WTC11 (cell line): ENCODE results near the gene CARMIL1.

Experiments used
- CREM ChIP-seq: sonication (generic); formaldehyde crosslinking; IDR thresholded peaks from 2 replicates; pipeline ENCODE4 v1.8.1; 2022; ENCODE audit warnings: mild to moderate bottlenecking, missing genetic modification reagents, moderate library complexity
- CTCF ChIP-seq: fragments of 200-600 bp; IDR thresholded peaks from 2 replicates; pipeline ENCODE4 v1.8.0; 2022; ENCODE audit warnings: antibody characterized with exemption
- ESRRA ChIP-seq: sonication (generic); formaldehyde crosslinking; IDR thresholded peaks from 2 replicates; pipeline ENCODE4 v1.8.1; 2022; ENCODE audit warnings: mild to moderate bottlenecking, missing genetic modification reagents, borderline replicate concordance
- USF2 ChIP-seq: sonication (generic); formaldehyde crosslinking; IDR thresholded peaks from 2 replicates; pipeline ENCODE4 v1.8.1; 2023; ENCODE audit warnings: mild to moderate bottlenecking, missing genetic modification reagents, moderate library complexity
- ZNF138 ChIP-seq: sonication (generic); formaldehyde crosslinking; conservative IDR thresholded peaks from 2 replicates; pipeline ENCODE4 v1.8.1; 2022; ENCODE audit warnings: mild to moderate bottlenecking, moderate library complexity, missing genetic modification reagents
- ZNF263 ChIP-seq: sonication (generic); formaldehyde crosslinking; IDR thresholded peaks from 2 replicates; pipeline ENCODE4 v1.8.1; 2022; ENCODE audit warnings: low read depth, mild to moderate bottlenecking, moderate library complexity, missing genetic modification reagents
- TF ChIP-seq, protein P1 (sequence below): sonication (generic); formaldehyde crosslinking; IDR thresholded peaks from 2 replicates; pipeline ENCODE4 v1.8.1; 2023; ENCODE audit warnings: mild to moderate bottlenecking, moderate library complexity, missing genetic modification reagents

DNA sequence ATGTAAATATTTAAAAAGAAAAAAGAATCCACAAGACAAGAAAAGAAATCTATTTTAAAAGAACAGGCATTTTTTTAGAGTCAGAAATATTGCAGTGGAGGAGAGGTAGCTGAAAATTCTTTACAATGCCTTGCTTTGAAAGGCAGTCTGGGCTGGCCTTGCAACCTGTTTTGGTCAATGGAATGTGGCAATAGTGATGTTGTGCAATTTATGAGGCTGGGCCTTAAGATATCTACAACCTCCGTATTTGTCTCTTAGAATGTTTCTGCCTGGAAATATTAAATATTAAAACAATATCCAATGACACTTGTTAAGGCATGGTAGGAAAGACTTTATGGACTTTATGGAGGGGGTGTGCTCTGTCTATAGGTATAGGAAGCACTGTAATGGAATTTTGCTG lies 358.0 kb downstream of the CARMIL1 start:
- TF ChIP-seq CTCF = no peak
- TF ChIP-seq CREM (CRISPR knock-in tag) = no peak
- TF ChIP-seq, protein P1, sequence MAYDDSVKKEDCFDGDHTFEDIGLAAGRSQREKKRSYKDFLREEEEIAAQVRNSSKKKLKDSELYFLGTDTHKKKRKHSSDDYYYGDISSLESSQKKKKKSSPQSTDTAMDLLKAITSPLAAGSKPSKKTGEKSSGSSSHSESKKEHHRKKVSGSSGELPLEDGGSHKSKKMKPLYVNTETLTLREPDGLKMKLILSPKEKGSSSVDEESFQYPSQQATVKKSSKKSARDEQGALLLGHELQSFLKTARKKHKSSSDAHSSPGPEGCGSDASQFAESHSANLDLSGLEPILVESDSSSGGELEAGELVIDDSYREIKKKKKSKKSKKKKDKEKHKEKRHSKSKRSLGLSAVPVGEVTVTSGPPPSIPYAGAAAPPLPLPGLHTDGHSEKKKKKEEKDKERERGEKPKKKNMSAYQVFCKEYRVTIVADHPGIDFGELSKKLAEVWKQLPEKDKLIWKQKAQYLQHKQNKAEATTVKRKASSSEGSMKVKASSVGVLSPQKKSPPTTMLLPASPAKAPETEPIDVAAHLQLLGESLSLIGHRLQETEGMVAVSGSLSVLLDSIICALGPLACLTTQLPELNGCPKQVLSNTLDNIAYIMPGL (CRISPR knock-in tag) = no peak
- no peak for TF ChIP-seq ZNF138 (CRISPR knock-in tag)
- TF ChIP-seq ZNF263 (CRISPR knock-in tag) = no peak
- TF ChIP-seq ESRRA (CRISPR knock-in tag) = no peak
- TF ChIP-seq USF2 (CRISPR knock-in tag) = no peak
